H9 (cell line): ENCODE results near the gene SMC5. TPM values are rescaled to one million over a fixed set of nuclear protein-coding genes. Genes with fewer than 3 reads are reported as not detected.

Experiments used
- DNase-seq: peaks from one replicate; pipeline ENCODE4 v3.0.0-alpha.2; 2017
- H2AFZ ChIP-seq: one replicate; pipeline ENCODE4 v1.6.1; 2013; ENCODE audit warnings: mild to moderate bottlenecking, low read length, control low read depth, moderate library complexity
- H2AK5ac ChIP-seq: 2 replicates; pipeline ENCODE4 v1.6.1; 2013; ENCODE audit warnings: low read length, control low read depth, mixed read lengths; ENCODE audit not compliant: insufficient read length
- H2BK120ac ChIP-seq: one replicate; pipeline ENCODE4 v1.6.1; 2013; ENCODE audit warnings: low read depth, mild to moderate bottlenecking, low read length, control low read depth, inconsistent platforms; ENCODE audit not compliant: poor library complexity, severe bottlenecking
- H2BK12ac ChIP-seq: 2 replicates; pipeline ENCODE4 v1.6.1; 2013; ENCODE audit warnings: low read length, control low read depth, mixed read lengths, low read depth; ENCODE audit not compliant: insufficient read length
- H2BK15ac ChIP-seq: 2 replicates; pipeline ENCODE4 v1.6.1; 2013; ENCODE audit warnings: low read depth, low read length, control low read depth
- H2BK20ac ChIP-seq: one replicate; pipeline ENCODE4 v1.6.1; 2013; ENCODE audit warnings: low read depth, mild to moderate bottlenecking, low read length, control low read depth, inconsistent platforms; ENCODE audit not compliant: poor library complexity, severe bottlenecking
- H2BK5ac ChIP-seq: 2 replicates; pipeline ENCODE4 v1.6.1; 2013; ENCODE audit warnings: low read length, control low read depth, mixed read lengths; ENCODE audit not compliant: insufficient read length
- H3K14ac ChIP-seq: 2 replicates; pipeline ENCODE4 v1.6.1; 2013; ENCODE audit warnings: low read length, control low read depth; ENCODE audit not compliant: insufficient read depth
- H3K18ac ChIP-seq: 2 replicates; pipeline ENCODE4 v1.6.1; 2013; ENCODE audit warnings: low read depth, mild to moderate bottlenecking, mixed read lengths, low read length, control low read depth; ENCODE audit not compliant: insufficient read length
- H3K23ac ChIP-seq: 2 replicates; pipeline ENCODE4 v1.6.1; 2013; ENCODE audit warnings: low read length, control low read depth, mixed read lengths, low read depth; ENCODE audit not compliant: insufficient read length
- H3K23me2 ChIP-seq: 2 replicates; pipeline ENCODE4 v1.6.1; 2013; ENCODE audit warnings: low read depth, mild to moderate bottlenecking, mixed read lengths, low read length, control low read depth; ENCODE audit not compliant: insufficient read length, poor library complexity, severe bottlenecking
- H3K27ac ChIP-seq: 2 replicates; pipeline ENCODE4 v1.5.1; 2013; ENCODE audit warnings: low read length, control low read depth, mixed read lengths, low read depth; ENCODE audit not compliant: insufficient read length
- H3K27me3 ChIP-seq: 2 replicates; pipeline ENCODE4 v1.6.1; 2013; ENCODE audit warnings: low read length, control low read depth, inconsistent platforms; ENCODE audit not compliant: insufficient read depth
- H3K4ac ChIP-seq: 2 replicates; pipeline ENCODE4 v1.6.1; 2013; ENCODE audit warnings: low read depth, mild to moderate bottlenecking, control low read depth, inconsistent platforms, low read length, moderate library complexity
- H3K4me1 ChIP-seq: 2 replicates; pipeline ENCODE4 v1.6.1; 2013; ENCODE audit warnings: low read length, control low read depth, inconsistent platforms; ENCODE audit not compliant: insufficient read depth
- H3K4me2 ChIP-seq: 2 replicates; pipeline ENCODE4 v1.6.1; 2013; ENCODE audit warnings: low read length, control low read depth, mixed read lengths; ENCODE audit not compliant: insufficient read length, insufficient read depth
- H3K56ac ChIP-seq: 2 replicates; pipeline ENCODE4 v1.6.1; 2013; ENCODE audit warnings: low read depth, mild to moderate bottlenecking, mixed read lengths, low read length, control low read depth; ENCODE audit not compliant: insufficient read length
- H3K79me1 ChIP-seq: 2 replicates; pipeline ENCODE4 v1.6.1; 2013; ENCODE audit warnings: low read depth, mild to moderate bottlenecking, moderate library complexity, low read length, control low read depth, inconsistent platforms; ENCODE audit not compliant: insufficient read depth, poor library complexity, severe bottlenecking
- H3K79me2 ChIP-seq: 2 replicates; pipeline ENCODE4 v1.6.1; 2013; ENCODE audit warnings: low read length, control low read depth, inconsistent platforms; ENCODE audit not compliant: insufficient read depth
- H3K9ac ChIP-seq: 2 replicates; pipeline ENCODE4 v1.6.1; 2013; ENCODE audit warnings: low read length, control low read depth, mixed read lengths; ENCODE audit not compliant: insufficient read length; ENCODE audit errors: extremely low read depth
- H3K9me3 ChIP-seq: one replicate; pipeline ENCODE4 v1.6.1; 2013; ENCODE audit warnings: low read depth, low read length, inconsistent platforms; ENCODE audit not compliant: control insufficient read depth
- H3T11ph ChIP-seq: one replicate; pipeline ENCODE4 v1.6.1; 2013; ENCODE audit warnings: mild to moderate bottlenecking, low read length, control low read depth, inconsistent platforms
- H4K20me1 ChIP-seq: one replicate; pipeline ENCODE4 v1.6.1; 2013; ENCODE audit not compliant: control insufficient read depth, insufficient read length, insufficient read depth
- H4K5ac ChIP-seq: 2 replicates; pipeline ENCODE4 v1.6.1; 2013; ENCODE audit warnings: low read depth, mild to moderate bottlenecking, mixed read lengths, low read length, control low read depth; ENCODE audit not compliant: insufficient read length
- H4K8ac ChIP-seq: replicated peaks from 2 replicates; pipeline ENCODE4 v1.6.1; 2013; ENCODE audit warnings: low read length, control low read depth, mixed read lengths, low read depth; ENCODE audit not compliant: insufficient read length
- H4K91ac ChIP-seq: 2 replicates; pipeline ENCODE4 v1.6.1; 2013; ENCODE audit warnings: low read depth, mild to moderate bottlenecking, moderate library complexity, mixed read lengths, low read length, control low read depth; ENCODE audit not compliant: insufficient read length
- H3K27ac Mint-ChIP-seq, 3 experiments: 2 replicates in 2 of 3; 3 replicates in 1 of 3; pipeline ENCODE4 v1.8.0; 2020 to 2021; ENCODE audit warnings: mixed read lengths in 3 of 3, mild to moderate bottlenecking in 1 of 3, moderate library complexity in 1 of 3
- H3K27me3 Mint-ChIP-seq: 2 replicates; pipeline ENCODE4 v1.8.0; 2021; ENCODE audit warnings: low read depth, mild to moderate bottlenecking, moderate library complexity, mixed read lengths
- H3K36me3 Mint-ChIP-seq, 3 experiments: 2 replicates in 2 of 3; 3 replicates in 1 of 3; pipeline ENCODE4 v1.8.0; 2020 to 2021; ENCODE audit warnings: low read depth in 3 of 3, mixed read lengths in 3 of 3; ENCODE audit not compliant: insufficient read depth in 1 of 3
- H3K4me1 Mint-ChIP-seq, 2 experiments: 2 replicates each; pipeline ENCODE4 v1.8.0; 2020; ENCODE audit warnings: mixed read lengths in 2 of 2
- H3K4me3 Mint-ChIP-seq, 2 experiments: 2 replicates in 1 of 2; 3 replicates in 1 of 2; pipeline ENCODE4 v1.8.0; 2020 to 2021; ENCODE audit warnings: mild to moderate bottlenecking in 2 of 2, mixed read lengths in 2 of 2, moderate library complexity in 1 of 2
- H3K9me3 Mint-ChIP-seq, 2 experiments: 2 replicates in 1 of 2; 3 replicates in 1 of 2; pipeline ENCODE4 v1.8.0; 2020; ENCODE audit warnings: mild to moderate bottlenecking in 2 of 2, mixed read lengths in 2 of 2, moderate library complexity in 1 of 2
- total RNA-seq: library from RNA; stranded (reverse); gene quantifications from 2 replicates; pipeline ENCODE4 v1.2.1, GENCODE V29; 2021
- TF ChIP-seq, protein P1 (sequence below): fragments of 200-600 bp; sonication (generic); conservative IDR thresholded peaks from 3 replicates; pipeline ENCODE4 v1.8.0; 2021; ENCODE audit warnings: antibody characterized with exemption, mild to moderate bottlenecking

SMC5 gene
- total RNA-seq, 1 experiment from 2014 or later: 29.6 TPM

DNA sequence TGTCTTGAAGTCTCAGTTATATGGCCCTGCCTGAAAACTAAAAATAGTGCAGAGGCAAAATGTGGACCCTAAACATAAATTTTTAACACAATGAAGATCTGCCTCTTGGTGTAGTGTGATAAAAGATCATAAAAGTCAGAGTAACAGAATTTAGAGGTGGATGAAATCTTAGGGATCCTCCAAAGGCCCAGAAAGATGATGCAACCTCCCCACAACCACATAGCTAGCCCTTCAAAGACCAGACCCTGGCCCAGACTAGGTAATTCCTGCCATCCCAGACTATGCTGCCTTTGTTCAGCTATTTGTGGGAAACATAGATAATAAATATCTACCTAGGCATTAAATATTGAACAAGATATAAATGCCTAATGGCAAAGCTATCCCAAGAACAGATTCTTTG, 140.4 kb downstream of the SMC5 start:
- H3K27ac ChIP-seq: no peak overlapping the region
- no peak overlapping the region for H3K4me2 ChIP-seq
- H4K20me1 ChIP-seq: no peaks in the 10 kb centered on the region
- H3K27me3 ChIP-seq: no peaks in the 10 kb centered on the region
- no peaks in the 10 kb centered on the region for H3K4me1 Mint-ChIP-seq
- no peak overlapping the region for H3K56ac ChIP-seq
- no peak for DNase-seq
- no peak overlapping the region for H4K5ac ChIP-seq
- H2BK12ac ChIP-seq: no peak overlapping the region
- H3K9me3 Mint-ChIP-seq: no peaks in the 10 kb centered on the region
- H3K9me3 ChIP-seq: no peaks in the 10 kb centered on the region
- H4K91ac ChIP-seq: no peak overlapping the region
- H3K18ac ChIP-seq: no peak overlapping the region
- no peak overlapping the region for H3K23ac ChIP-seq
- H3K4me1 ChIP-seq: no peaks in the 10 kb centered on the region
- H3K79me2 ChIP-seq: no peaks in the 10 kb centered on the region
- peaks cover 17% of the 10 kb centered on the region for H3K27me3 Mint-ChIP-seq
- no peak overlapping the region for H3K4me3 Mint-ChIP-seq
- H3K36me3 Mint-ChIP-seq: no peaks in the 10 kb centered on the region
- H3K27ac Mint-ChIP-seq: no peak overlapping the region
- H2AFZ ChIP-seq: no peak overlapping the region
- H3K4ac ChIP-seq: no peak overlapping the region
- H2BK5ac ChIP-seq: no peak overlapping the region
- TF ChIP-seq, protein P1, sequence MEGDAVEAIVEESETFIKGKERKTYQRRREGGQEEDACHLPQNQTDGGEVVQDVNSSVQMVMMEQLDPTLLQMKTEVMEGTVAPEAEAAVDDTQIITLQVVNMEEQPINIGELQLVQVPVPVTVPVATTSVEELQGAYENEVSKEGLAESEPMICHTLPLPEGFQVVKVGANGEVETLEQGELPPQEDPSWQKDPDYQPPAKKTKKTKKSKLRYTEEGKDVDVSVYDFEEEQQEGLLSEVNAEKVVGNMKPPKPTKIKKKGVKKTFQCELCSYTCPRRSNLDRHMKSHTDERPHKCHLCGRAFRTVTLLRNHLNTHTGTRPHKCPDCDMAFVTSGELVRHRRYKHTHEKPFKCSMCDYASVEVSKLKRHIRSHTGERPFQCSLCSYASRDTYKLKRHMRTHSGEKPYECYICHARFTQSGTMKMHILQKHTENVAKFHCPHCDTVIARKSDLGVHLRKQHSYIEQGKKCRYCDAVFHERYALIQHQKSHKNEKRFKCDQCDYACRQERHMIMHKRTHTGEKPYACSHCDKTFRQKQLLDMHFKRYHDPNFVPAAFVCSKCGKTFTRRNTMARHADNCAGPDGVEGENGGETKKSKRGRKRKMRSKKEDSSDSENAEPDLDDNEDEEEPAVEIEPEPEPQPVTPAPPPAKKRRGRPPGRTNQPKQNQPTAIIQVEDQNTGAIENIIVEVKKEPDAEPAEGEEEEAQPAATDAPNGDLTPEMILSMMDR: no peak
- no peak overlapping the region for H2BK15ac ChIP-seq
- no peak overlapping the region for H3K14ac ChIP-seq
- H3T11ph ChIP-seq: no peak overlapping the region
- H3K79me1 ChIP-seq: no peaks in the 10 kb centered on the region
- no peak overlapping the region for H2AK5ac ChIP-seq
- H3K23me2 ChIP-seq: no peaks in the 10 kb centered on the region
- H2BK120ac ChIP-seq: no peak overlapping the region
- H3K9ac ChIP-seq: no peak overlapping the region
- H4K8ac ChIP-seq: no peak overlapping the region
- H2BK20ac ChIP-seq: no peak overlapping the region
